ENCODE results near the gene DLD. TPM values are rescaled to one million over a fixed set of nuclear protein-coding genes. Genes with fewer than 3 reads are reported as not detected.
"Not testable (repeated sequence)": the region's sequence is repeated elsewhere in the genome, so short reads cannot be mapped to it uniquely, and the experiment has no call there.

DLD gene, protein sequence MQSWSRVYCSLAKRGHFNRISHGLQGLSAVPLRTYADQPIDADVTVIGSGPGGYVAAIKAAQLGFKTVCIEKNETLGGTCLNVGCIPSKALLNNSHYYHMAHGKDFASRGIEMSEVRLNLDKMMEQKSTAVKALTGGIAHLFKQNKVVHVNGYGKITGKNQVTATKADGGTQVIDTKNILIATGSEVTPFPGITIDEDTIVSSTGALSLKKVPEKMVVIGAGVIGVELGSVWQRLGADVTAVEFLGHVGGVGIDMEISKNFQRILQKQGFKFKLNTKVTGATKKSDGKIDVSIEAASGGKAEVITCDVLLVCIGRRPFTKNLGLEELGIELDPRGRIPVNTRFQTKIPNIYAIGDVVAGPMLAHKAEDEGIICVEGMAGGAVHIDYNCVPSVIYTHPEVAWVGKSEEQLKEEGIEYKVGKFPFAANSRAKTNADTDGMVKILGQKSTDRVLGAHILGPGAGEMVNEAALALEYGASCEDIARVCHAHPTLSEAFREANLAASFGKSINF
- total RNA-seq = 10 to 100 TPM; 56.3 to 56.9 TPM

DNA sequence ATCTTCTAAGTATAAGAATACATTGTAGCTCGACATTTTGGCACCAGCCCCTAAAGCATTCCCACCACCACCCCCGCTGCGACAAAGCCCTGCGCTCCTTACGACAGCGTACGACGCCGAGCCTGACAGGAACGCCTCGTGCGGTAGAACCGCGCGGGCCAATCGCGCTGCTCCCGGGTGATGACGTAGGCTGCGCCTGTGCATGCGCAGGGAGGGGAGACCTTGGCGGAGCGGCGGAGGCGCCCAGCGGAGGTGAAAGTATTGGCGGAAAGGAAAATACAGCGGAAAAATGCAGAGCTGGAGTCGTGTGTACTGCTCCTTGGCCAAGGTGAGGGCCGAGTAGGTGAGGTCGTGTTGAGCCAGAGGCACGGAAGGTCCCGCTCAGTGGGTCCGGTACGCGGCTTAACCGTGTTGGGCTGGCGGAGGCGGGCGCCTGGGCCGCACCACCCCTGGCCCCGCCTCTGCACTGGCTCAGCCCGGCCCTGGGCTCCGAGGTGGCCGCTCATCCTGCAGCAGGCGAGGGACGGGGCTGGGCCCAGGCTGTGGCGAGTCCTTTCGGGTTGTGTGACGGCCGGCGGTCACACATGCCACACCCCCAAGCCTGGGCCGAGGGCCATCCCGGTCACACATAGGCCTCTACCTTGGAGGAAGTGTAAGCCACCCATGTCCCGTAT lies at the start of gene DLD:
Gene DLD, plus strand, starts transcription at position 222 of the 674 bp plus-strand sequence. Its CDS starts 68 bp downstream, at position 290.
- ATAC-seq (ENCODE audit: low read depth) = peak; percentile 99
- Mint-ChIP-seq H3K36me3 (peaks cover 15% of the 10 kb centered on the region), H3K9me3 (no peaks in the 10 kb centered on the region), H3K4me3 (peak within 1 kb of the TSS; percentile 100), H3K27me3 (no peaks in the 10 kb centered on the region), H3K4me1 (peaks cover 35% of the 10 kb centered on the region), H3K27ac (peak within 1 kb of the TSS; percentile 100)
- POLR2A ChIA-PET = interaction anchor here (0.9 to 3.6 kb wide), 4 partner anchors 12 to 723 kb away, joined by 3 to 19 read pairs (median 4); partner anchors contain the start of genes CBLL1 and HBP1
- peak; percentile 93 for DNase-seq

DNA sequence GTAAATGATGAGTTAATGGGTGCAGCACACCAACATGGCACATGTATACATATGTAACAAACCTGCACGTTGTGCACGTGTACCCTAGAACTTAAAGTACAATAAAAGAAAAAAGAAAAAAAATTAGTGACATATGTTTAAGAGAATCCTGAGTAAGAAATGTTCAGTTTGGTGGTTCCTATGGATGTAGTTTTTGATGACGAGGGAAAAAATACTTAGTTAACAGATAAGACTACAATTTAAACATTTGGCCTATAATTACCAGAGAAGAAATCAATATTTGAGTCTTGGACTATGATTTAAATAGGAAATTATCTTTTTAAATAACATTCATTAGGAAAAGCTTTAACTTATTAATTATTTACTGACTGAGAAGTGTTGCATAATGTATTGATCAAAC lies 48.8 kb upstream of the DLD start:
- POLR2A ChIA-PET = no interaction called here
- no peaks in the 10 kb centered on the region for H3K4me1 Mint-ChIP-seq
- peaks cover 3% of the 10 kb centered on the region for H3K36me3 Mint-ChIP-seq
- no peak overlapping the region for H3K27ac Mint-ChIP-seq
- no peak overlapping the region for H3K4me3 Mint-ChIP-seq
- H3K9me3 Mint-ChIP-seq = peaks cover 4% of the 10 kb centered on the region
- peaks cover 8% of the 10 kb centered on the region for H3K27me3 Mint-ChIP-seq
- no peak for DNase-seq
- no peak for ATAC-seq (ENCODE audit: low read depth)

DNA sequence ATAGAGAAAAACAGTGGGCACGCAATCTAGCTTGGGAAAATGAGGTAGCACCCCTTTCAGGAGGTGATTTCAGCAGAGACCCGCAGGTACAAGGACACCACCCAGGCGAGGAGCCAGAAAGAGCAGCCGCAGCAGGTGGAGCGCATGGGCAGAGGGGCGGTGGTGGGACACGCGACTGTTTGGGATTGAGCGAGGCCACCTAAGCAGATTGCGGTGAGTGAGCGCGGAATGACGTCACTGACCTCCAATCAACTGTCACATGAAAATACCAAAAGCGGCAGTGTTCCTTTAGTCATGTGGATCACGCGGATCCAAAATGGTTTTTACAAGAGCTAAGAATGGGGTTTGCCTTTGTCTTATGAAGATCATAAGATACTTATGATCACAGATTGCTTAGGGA lies 47.8 kb upstream of the DLD start:
- peaks cover 4% of the 10 kb centered on the region for H3K9me3 Mint-ChIP-seq
- DNase-seq = no peak
- H3K27ac Mint-ChIP-seq = no peak overlapping the region
- POLR2A ChIA-PET = no interaction called here
- no peak for ATAC-seq (ENCODE audit: low read depth)
- no peaks in the 10 kb centered on the region for H3K4me1 Mint-ChIP-seq
- H3K4me3 Mint-ChIP-seq = no peak overlapping the region
- peaks cover 3% of the 10 kb centered on the region for H3K36me3 Mint-ChIP-seq
- peaks cover 8% of the 10 kb centered on the region for H3K27me3 Mint-ChIP-seq

DNA sequence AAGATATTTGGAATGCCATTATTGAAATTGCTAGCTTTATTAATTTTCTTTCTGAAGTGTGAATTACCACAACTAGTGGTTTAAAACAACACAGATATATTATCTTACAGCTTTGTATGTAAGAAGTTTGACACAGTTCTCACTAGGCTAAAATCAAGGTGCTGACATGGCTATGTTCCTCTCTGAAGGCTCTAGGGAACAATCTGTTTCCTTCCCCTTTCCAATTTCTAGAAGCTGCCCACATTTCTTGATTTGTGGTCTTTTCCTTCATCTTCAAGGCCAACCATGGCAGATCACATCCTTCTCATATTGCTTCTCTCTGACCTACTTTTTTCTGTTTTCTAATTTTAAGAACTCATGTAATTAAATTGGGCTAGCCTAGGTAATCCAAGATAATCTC lies 44.7 kb upstream of the DLD start:
- no peaks in the 10 kb centered on the region for H3K4me1 Mint-ChIP-seq
- no peak for ATAC-seq (ENCODE audit: low read depth)
- POLR2A ChIA-PET = no interaction called here

DNA sequence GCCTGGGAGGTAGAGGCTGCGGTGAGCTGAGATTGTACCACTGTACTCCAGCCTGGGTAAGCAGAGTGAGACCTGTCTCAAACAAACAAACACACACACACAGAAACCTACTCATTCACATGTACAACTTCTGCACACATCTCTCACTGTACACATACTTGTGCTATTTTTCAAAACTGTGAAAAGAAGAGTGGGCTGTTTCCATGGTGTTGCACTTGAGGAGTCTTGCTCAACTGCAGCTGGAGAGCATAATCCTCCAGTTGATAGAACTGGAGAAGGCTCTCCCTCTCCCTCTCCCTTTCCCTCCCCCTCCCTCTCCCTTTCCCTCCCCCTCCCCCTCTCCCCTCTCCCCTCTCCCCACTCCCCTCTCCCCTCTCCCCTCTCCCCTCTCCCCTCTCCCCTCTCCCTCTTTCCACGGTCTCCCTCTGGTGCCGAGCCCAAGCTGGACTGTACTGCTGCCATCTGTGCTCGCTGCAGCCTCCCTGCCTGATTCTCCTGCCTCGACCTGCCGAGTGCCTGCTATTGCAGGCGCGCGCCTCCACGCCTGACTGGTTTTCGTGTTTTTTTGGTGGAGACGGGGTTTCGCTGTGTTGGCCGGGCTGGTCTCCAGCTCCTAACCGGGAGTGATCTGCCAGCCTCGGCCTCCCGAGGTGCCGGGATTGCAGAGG lies 43.7 kb upstream of the DLD start:
- Mint-ChIP-seq H3K27me3 (peaks cover 6% of the 10 kb centered on the region), H3K27ac (no peak overlapping the region), H3K9me3 (no peaks in the 10 kb centered on the region), H3K4me1 (no peaks in the 10 kb centered on the region), H3K36me3 (no peaks in the 10 kb centered on the region), H3K4me3 (no peak overlapping the region)
- ATAC-seq (ENCODE audit: low read depth) (no peak), DNase-seq (no peak)
- POLR2A ChIA-PET = no interaction called here

More for the DNA sequence above, 44.7 kb upstream of the DLD start:
- Mint-ChIP-seq H3K27ac (peak overlapping the region; percentile 46), H3K4me3 (no peak overlapping the region), H3K27me3 (peaks cover 2% of the 10 kb centered on the region), H3K36me3 (no peaks in the 10 kb centered on the region), H3K9me3 (no peaks in the 10 kb centered on the region)
- no peak for DNase-seq

DNA sequence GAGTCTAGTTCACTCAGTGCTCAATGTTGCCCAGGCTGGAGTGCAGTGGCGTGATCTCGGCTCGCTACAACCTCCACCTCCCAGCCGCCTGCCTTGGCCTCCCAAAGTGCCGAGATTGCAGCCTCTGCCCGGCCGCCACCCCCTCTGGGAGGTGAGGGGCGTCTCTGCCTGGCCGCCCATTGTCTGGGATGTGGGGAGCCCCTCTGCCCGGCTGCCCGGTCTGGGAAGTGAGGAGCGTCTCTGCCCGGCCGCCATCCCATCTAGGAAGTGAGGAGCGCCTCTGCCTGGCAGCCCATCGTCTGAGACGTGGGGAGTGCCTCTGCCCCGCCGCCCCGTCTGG lies 43.2 kb upstream of the DLD start:
- POLR2A ChIA-PET = not testable (repeated sequence)

DNA sequence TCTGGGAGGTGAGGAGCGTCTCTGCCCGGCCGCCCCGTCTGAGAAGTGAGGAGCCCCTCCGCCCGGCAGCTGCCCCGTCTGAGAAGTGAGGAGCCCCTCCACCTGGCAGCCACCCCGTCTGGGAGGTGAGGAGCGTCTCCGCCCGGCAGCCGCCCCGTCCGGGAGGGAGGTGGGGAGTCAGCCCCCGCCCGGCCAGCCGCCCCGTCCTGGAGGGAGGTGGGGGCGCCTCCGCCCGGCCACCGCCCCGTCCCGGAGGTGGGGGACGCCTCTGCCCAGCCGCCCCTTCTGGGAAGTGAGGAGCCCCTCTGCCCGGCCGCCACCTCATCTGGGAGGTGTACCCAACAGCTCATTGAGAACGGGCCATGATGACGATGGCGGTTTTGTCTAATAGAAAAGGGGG lies 42.8 kb upstream of the DLD start:
- POLR2A ChIA-PET; DNase-seq; H3K4me1 Mint-ChIP-seq; H3K36me3 Mint-ChIP-seq; H3K4me3 Mint-ChIP-seq; H3K9me3 Mint-ChIP-seq; H3K27me3 Mint-ChIP-seq; ATAC-seq (ENCODE audit: low read depth); H3K27ac Mint-ChIP-seq: not testable (repeated sequence)

More for the DNA sequence above, 43.2 kb upstream of the DLD start:
- H3K27me3 Mint-ChIP-seq; H3K4me3 Mint-ChIP-seq; DNase-seq; H3K4me1 Mint-ChIP-seq; H3K36me3 Mint-ChIP-seq; H3K9me3 Mint-ChIP-seq; H3K27ac Mint-ChIP-seq; ATAC-seq (ENCODE audit: low read depth): not testable (repeated sequence)

DNA sequence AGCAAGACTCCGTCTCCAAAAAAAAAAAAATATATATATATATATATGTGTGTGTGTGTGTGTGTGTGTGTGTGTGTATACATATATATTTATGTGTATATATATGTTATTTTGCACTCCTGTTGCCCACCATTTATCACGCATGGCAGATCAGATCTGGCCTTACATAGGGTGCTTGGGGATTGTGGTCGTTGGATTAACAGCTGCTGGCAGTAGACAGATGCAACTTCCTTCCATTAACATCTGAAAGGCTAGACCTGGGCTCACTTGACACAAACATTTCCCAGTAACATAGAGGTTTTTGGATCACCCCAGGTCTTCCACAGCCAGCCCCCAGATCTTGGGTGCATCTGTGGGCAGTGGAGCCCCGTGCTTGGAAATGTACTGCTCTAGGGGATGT lies 40.8 kb upstream of the DLD start:
- ATAC-seq (ENCODE audit: low read depth) (no peak), DNase-seq (no peak)
- Mint-ChIP-seq H3K9me3 (no peaks in the 10 kb centered on the region), H3K4me3 (no peak overlapping the region), H3K4me1 (no peaks in the 10 kb centered on the region), H3K27me3 (peaks cover 6% of the 10 kb centered on the region), H3K27ac (no peak overlapping the region), H3K36me3 (no peaks in the 10 kb centered on the region)
- POLR2A ChIA-PET = no interaction called here

DNA sequence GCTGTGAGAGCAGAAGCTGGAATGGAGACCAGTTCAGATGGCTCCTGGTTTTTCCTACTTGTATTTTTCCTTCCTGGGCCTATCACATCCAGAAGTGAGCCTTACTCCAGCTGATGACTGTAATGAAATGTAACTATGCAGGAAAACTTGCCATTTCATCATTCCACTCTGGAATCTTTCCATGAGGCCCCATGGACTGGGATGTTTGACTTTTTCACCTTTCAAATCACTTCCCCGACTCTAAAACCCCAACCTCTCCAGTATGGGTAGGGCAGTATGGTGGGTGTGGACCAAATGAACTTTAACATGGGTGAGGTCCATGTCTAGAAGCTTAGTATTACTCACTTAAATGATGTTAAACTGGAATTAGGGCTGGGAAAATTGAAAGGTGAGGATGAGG lies 40.3 kb upstream of the DLD start:
- no peak for DNase-seq
- no peak for ATAC-seq (ENCODE audit: low read depth)
- POLR2A ChIA-PET = no interaction called here
- Mint-ChIP-seq H3K4me3 (no peak overlapping the region), H3K4me1 (no peaks in the 10 kb centered on the region), H3K27ac (no peak overlapping the region), H3K9me3 (no peaks in the 10 kb centered on the region), H3K27me3 (peaks cover 6% of the 10 kb centered on the region), H3K36me3 (no peaks in the 10 kb centered on the region)

DNA sequence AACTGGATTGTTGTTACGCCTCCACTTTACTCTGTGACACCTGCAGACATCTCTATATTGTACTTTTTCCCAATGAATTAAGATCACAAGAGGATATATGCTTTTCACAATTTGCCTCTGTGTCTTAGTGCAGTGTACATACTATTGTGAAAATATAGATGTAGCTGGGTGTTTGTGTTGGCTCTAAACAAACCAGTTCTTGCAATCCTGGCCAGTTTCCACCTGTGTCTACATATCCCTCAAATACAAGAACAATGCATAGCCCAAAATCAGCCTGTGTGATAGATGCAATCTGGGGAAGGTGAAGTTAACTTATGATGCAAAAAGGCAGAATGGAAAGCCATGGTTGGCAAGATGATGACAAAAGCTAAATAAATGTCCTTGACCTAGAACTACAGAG lies 36.5 kb upstream of the DLD start:
- H3K4me1 Mint-ChIP-seq = peaks cover 19% of the 10 kb centered on the region
- H3K36me3 Mint-ChIP-seq = peaks cover 4% of the 10 kb centered on the region
- H3K27me3 Mint-ChIP-seq = peaks cover 3% of the 10 kb centered on the region
- H3K9me3 Mint-ChIP-seq = no peaks in the 10 kb centered on the region
- no peak for ATAC-seq (ENCODE audit: low read depth)
- no peak overlapping the region for H3K4me3 Mint-ChIP-seq
- POLR2A ChIA-PET = no interaction called here
- no peak overlapping the region for H3K27ac Mint-ChIP-seq
- no peak for DNase-seq

DNA sequence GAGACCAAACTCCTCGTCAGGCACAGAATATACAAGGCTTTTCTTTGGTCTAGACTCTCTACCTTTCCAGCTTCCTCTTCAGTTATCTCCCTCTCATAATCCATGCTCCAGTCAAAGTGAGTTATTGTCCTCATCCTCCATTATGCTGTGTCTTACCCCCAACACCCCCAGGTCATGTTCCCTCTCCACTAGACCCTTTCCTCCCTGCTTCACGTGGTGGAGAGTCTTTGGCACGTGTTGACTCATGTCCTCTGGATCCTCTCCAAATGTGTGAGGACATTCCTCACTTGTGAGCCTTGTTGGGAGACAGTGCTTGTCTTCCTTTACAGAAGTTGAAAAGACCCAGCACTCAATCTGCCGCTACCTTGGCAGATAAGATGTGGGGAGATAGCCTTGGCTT lies 36.0 kb upstream of the DLD start:
- no peak overlapping the region for H3K27ac Mint-ChIP-seq
- DNase-seq (no peak), ATAC-seq (ENCODE audit: low read depth) (no peak)

DNA sequence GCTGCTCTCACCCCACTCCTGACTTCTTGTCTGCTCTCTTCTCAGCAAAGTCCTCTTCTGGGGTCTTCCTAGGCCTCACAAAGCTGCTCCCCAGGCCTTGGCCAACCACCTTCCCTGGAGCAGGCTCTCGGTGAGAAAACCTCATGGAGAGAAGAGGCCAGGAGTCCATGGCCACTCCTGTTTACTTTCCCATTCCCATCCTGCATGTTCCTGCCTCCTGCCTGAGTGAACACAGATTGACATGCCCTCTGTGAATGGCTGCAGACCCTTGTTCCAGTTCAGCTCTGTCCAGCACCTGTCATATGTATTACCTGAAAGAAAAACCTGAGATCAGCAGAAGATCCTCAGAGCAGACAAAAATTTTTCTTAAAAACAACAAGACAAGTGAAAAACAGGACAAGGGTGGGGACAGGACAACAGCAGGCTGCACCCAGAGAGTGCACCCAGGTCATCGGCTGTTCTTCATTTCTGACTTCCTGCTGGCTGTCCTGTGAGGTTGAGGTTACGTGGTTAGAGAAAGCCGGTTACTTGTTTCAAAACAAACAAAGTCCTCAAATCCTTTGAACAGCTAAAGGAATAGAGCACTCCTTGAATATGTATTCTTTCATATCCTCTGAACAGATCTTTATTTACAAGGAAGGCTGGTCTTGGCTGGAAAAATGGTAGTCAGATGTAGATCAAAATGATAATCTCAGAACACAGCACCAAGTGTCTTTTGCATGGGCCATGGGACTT lies 34.0 kb upstream of the DLD start:
- POLR2A ChIA-PET = interaction anchor here (1.4 kb wide), 1 partner anchor 114 kb away, joined by 4 read pairs; the partner anchor contains the start of gene CBLL1
- peak; percentile 90 for ATAC-seq (ENCODE audit: low read depth)
- Mint-ChIP-seq H3K36me3 (peaks cover 4% of the 10 kb centered on the region), H3K27ac (peak overlapping the region; percentile 75), H3K9me3 (no peaks in the 10 kb centered on the region), H3K4me3 (peak overlapping the region; percentile 40), H3K27me3 (peaks cover under 1% of the 10 kb centered on the region), H3K4me1 (peaks cover 19% of the 10 kb centered on the region)
- no peak for DNase-seq

More for the DNA sequence above, 36.0 kb upstream of the DLD start:
- Mint-ChIP-seq H3K27me3 (peaks cover 3% of the 10 kb centered on the region), H3K9me3 (no peaks in the 10 kb centered on the region), H3K4me3 (no peak overlapping the region), H3K36me3 (peaks cover 4% of the 10 kb centered on the region), H3K4me1 (peaks cover 19% of the 10 kb centered on the region)
- POLR2A ChIA-PET = no interaction called here

DNA sequence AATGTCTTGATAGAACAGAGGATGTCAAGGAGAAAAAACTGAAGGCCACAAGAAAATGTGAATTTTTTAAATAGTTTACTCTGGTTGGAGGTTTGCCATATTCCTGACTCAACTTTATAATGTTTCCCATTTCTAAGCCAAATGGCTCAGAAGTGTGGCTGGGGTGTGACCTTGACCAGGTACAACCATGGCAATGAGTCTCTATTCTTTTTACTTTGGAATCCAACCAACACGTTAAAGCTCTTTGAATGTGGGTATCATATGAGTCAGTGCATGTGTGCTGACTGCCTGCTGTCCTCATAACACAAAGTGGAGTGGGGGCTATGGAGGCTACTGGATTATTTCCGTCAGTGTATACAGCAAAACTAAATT lies 33.5 kb upstream of the DLD start:
- H3K36me3 Mint-ChIP-seq = peaks cover 4% of the 10 kb centered on the region
- H3K9me3 Mint-ChIP-seq = no peaks in the 10 kb centered on the region
- H3K27me3 Mint-ChIP-seq = no peaks in the 10 kb centered on the region
- DNase-seq = no peak
- ATAC-seq (ENCODE audit: low read depth) = no peak
- POLR2A ChIA-PET = interaction anchor here (1.4 kb wide), 1 partner anchor 114 kb away, joined by 4 read pairs; the partner anchor contains the start of gene CBLL1
- H3K4me1 Mint-ChIP-seq = peaks cover 19% of the 10 kb centered on the region
- H3K27ac Mint-ChIP-seq = peak overlapping the region; percentile 75
- peak overlapping the region; percentile 40 for H3K4me3 Mint-ChIP-seq
